Neural progenitor cell (in vitro differentiated cells): Measurements from ENCODE around the gene HSD17B4.

ENCODE experiments used
- CTCF ChIP-seq: fragments of 200-600 bp; sonication (generic); IDR thresholded peaks from 2 replicates; pipeline ENCODE4 v1.5.1; 2017; ENCODE audit warnings: antibody characterized with exemption, mild to moderate bottlenecking
- EZH2 ChIP-seq: fragments of 200-600 bp; sonication (generic); IDR thresholded peaks from 2 replicates; pipeline ENCODE4 v1.6.1; 2017; ENCODE audit warnings: antibody characterized with exemption, mild to moderate bottlenecking, moderate library complexity

- no peak for TF ChIP-seq CTCF
- TF ChIP-seq EZH2, result no peak
Measured at GRCh38 chr5:119427060-119427459, 25.2 kb upstream of the HSD17B4 start.
